ENCODE results near the gene CNTNAP2.

GRCh38 chr7:147013825-147014224, 897.2 kb downstream of the CNTNAP2 start:
- TF ChIP-seq EP300 (IDR thresholded peaks at IDR 0.05) = no peak
- TF ChIP-seq CTCF (IDR thresholded peaks at IDR 0.05) = no peak
